Measurements from ENCODE around the gene KDM1B. TPM values are rescaled to one million over a fixed set of nuclear protein-coding genes. Genes with fewer than 3 reads are reported as not detected.

KDM1B gene
- polyA plus RNA-seq, 1 donor, result 33.8 TPM

- DNase-seq, result peak; percentile 90
Measured at GRCh38 chr6:18264219-18264922, 109.1 kb downstream of the KDM1B start, which contains the start of gene DEK. Gene DEK (minus strand): TSS chr6:18264530. CDS start chr6:18263987, 543 bp downstream.

- DNase-seq, result no peak
Measured at GRCh38 chr6:18264923-18265377, 109.7 kb downstream of the KDM1B start.

GRCh38 chr6:18265787-18266522 lies 110.7 kb downstream of the KDM1B start:
- DNase-seq, result no peak

GRCh38 chr6:18266523-18266912 lies 111.3 kb downstream of the KDM1B start:
- no peak for DNase-seq

GRCh38 chr6:18268066-18268465 lies 112.8 kb downstream of the KDM1B start:
- no peak for DNase-seq

- DNase-seq, result no peak
Measured at GRCh38 chr6:18269253-18269652, 114.0 kb downstream of the KDM1B start.

- DNase-seq, result no peak
Measured at GRCh38 chr6:18269717-18270116, 114.5 kb downstream of the KDM1B start.

- no peak for DNase-seq
Measured at GRCh38 chr6:18270216-18270615, 115.0 kb downstream of the KDM1B start.

Other genes starting within 250 kb of the KDM1B start
- 42.8 TPM for gene KIF13A, start 167.8 kb upstream of the KDM1B start, polyA plus RNA-seq (ENCODE audit: insufficient read length)
- gene NHLRC1, start 32.7 kb upstream of the KDM1B start, polyA plus RNA-seq (ENCODE audit: insufficient read length), result 3.9 TPM
- 5.8 TPM for gene TPMT, start 345 bp upstream of the KDM1B start, polyA plus RNA-seq (ENCODE audit: insufficient read length)
- gene DEK, start 109.1 kb downstream of the KDM1B start, polyA plus RNA-seq (ENCODE audit: insufficient read length), result 107 TPM
- 12.0 TPM for gene RNF144B, start 231.9 kb downstream of the KDM1B start, polyA plus RNA-seq (ENCODE audit: insufficient read length)

Measured in hindlimb muscle (tissue), 1 donor.